SK-N-SH (cell line): Measurements from ENCODE around the gene STX18. TPM values are rescaled to one million over a fixed set of nuclear protein-coding genes. Genes with fewer than 3 reads are reported as not detected.

Experiments
- CTCF ChIA-PET: fragments of 300-600, 350-600 bp; formaldehyde crosslinking; extraction: SDS; loops from one replicate; lab custom pipeline; 2021; lab: Yijun Ruan, JAX
- POLR2A ChIA-PET: fragments of 350-600 bp; sonication (Branson Sonifier 250); formaldehyde crosslinking; extraction: SDS; loops from one replicate; lab custom pipeline; 2020; ENCODE audit warnings: antibody characterized with exemption, inconsistent platforms; lab: Yijun Ruan, JAX
- DNase-seq: peaks from one replicate; pipeline ENCODE4 v3.0.0; 2012
- H2AFZ ChIP-seq: fragments of 200-600 bp; sonication (generic); 2 replicates; pipeline ENCODE4 v1.8.1; 2016; ENCODE audit warnings: antibody characterized with exemption, mild to moderate bottlenecking, low read depth
- H3F3A ChIP-seq: fragments of 200-600 bp; sonication (generic); replicated peaks from 2 replicates; pipeline ENCODE3; 2016; ENCODE audit warnings: antibody characterized with exemption, mild to moderate bottlenecking; ENCODE audit not compliant: insufficient read depth
- H3K27ac ChIP-seq, 2 experiments: fragments of 200-500 bp in 1 of 2; fragments of 200-600 bp in 1 of 2; sonication (Bioruptor generic) in 1 of 2; sonication (generic), shearing (Covaris generic) in 1 of 2; 2 replicates each; pipeline versions ENCODE4 v1.5.1 to v1.6.1; 2014 to 2016; ENCODE audit warnings: low read depth in 2 of 2, inconsistent platforms in 1 of 2, low read length in 1 of 2, mild to moderate bottlenecking in 1 of 2, mixed read lengths in 1 of 2
- H3K27me3 ChIP-seq: fragments of 200-600 bp; sonication (generic), shearing (Covaris generic); 2 replicates; pipeline ENCODE4 v1.6.1; 2016; ENCODE audit warnings: mixed run types; ENCODE audit not compliant: insufficient read depth
- H3K36me3 ChIP-seq, 2 experiments: fragments of 200-500 bp in 1 of 2; fragments of 200-600 bp in 1 of 2; sonication (Bioruptor generic) in 1 of 2; sonication (generic) in 1 of 2; replicated peaks in 1 of 2; 2 replicates each; pipeline versions ENCODE3 to v1.5.1; 2014 to 2016; ENCODE audit warnings: low read length in 1 of 2, mild to moderate bottlenecking in 1 of 2; ENCODE audit not compliant: insufficient read depth in 2 of 2, control insufficient read depth in 1 of 2
- H3K4me1 ChIP-seq, 2 experiments: fragments of 200-500 bp in 1 of 2; fragments of 200-600 bp in 1 of 2; sonication (Bioruptor generic) in 1 of 2; sonication (generic), shearing (Covaris generic) in 1 of 2; 2 replicates each; pipeline versions ENCODE4 v1.5.1 to v1.6.1; 2014 to 2016; ENCODE audit warnings: low read depth in 1 of 2, low read length in 1 of 2, mixed run types in 1 of 2; ENCODE audit not compliant: insufficient read depth in 2 of 2, control insufficient read depth in 1 of 2
- H3K4me2 ChIP-seq: fragments of 200-600 bp; sonication (generic), shearing (Covaris generic); 2 replicates; pipeline ENCODE4 v1.6.1; 2017; ENCODE audit warnings: mixed run types
- H3K4me3 ChIP-seq, 2 experiments: fragments of 200-500 bp in 1 of 2; fragments of 200-600 bp in 1 of 2; sonication (Bioruptor generic) in 1 of 2; sonication (generic), shearing (Covaris generic) in 1 of 2; 2 replicates each; pipeline versions ENCODE4 v1.5.1 to v1.8.1; 2014 to 2016; ENCODE audit warnings: low read depth in 2 of 2, inconsistent platforms in 1 of 2, low read length in 1 of 2, mild to moderate bottlenecking in 1 of 2, mixed read lengths in 1 of 2, moderate library complexity in 1 of 2
- H3K79me2 ChIP-seq: fragments of 200-600 bp; sonication (generic); 2 replicates; pipeline ENCODE4 v1.8.1; 2017; ENCODE audit warnings: mild to moderate bottlenecking; ENCODE audit not compliant: insufficient read depth
- H3K9ac ChIP-seq: fragments of 200-600 bp; sonication (generic); 2 replicates; pipeline ENCODE4 v1.6.1; 2017; ENCODE audit warnings: mixed run types
- H3K9me2 ChIP-seq: fragments of 200-600 bp; sonication (generic); 2 replicates; pipeline ENCODE4 v1.6.1; 2017; ENCODE audit warnings: mixed run types
- H3K9me3 ChIP-seq: fragments of 200-600 bp; sonication (generic); 2 replicates; pipeline ENCODE4 v1.6.1; 2017; ENCODE audit warnings: mixed run types, mild to moderate bottlenecking, moderate library complexity
- H4K20me1 ChIP-seq: fragments of 200-600 bp; sonication (generic); 2 replicates; pipeline ENCODE4 v1.6.1; 2017; ENCODE audit warnings: mild to moderate bottlenecking, mixed run types; ENCODE audit not compliant: insufficient read depth
- CTCF ChIP-seq: fragments of 200-600 bp; sonication (generic); IDR thresholded peaks from 2 replicates; pipeline ENCODE4 v1.6.1; 2017; ENCODE audit warnings: antibody characterized with exemption, mild to moderate bottlenecking, moderate library complexity
- FOSL2 ChIP-seq: IDR thresholded peaks from 2 replicates; pipeline ENCODE4 v1.4.0; 2012; ENCODE audit warnings: low read depth, mild to moderate bottlenecking, moderate library complexity, borderline replicate concordance
- FOXJ3 ChIP-seq: sonication (generic); formaldehyde crosslinking; IDR thresholded peaks from 2 replicates; pipeline ENCODE4 v1.5.1; 2020; ENCODE audit warnings: mild to moderate bottlenecking, missing genetic modification reagents
- MAX ChIP-seq: IDR thresholded peaks from 2 replicates; pipeline ENCODE4 v1.4.0; 2012; ENCODE audit warnings: low read depth
- MXI1 ChIP-seq: IDR thresholded peaks from 2 replicates; pipeline ENCODE4 v1.6.1; 2012; ENCODE audit warnings: mild to moderate bottlenecking, low read depth, low read length, improper control_type of control experiment
- POLR2AphosphoS5 ChIP-seq: IDR thresholded peaks from 2 replicates; pipeline ENCODE4 v1.6.1; 2012; ENCODE audit warnings: low read depth, low read length
- RAD21 ChIP-seq: IDR thresholded peaks from 2 replicates; pipeline ENCODE4 v1.6.1; 2012; ENCODE audit warnings: mild to moderate bottlenecking, low read length
- TCF12 ChIP-seq: IDR thresholded peaks from 2 replicates; pipeline ENCODE4 v1.4.0; 2012
- USF1 ChIP-seq: IDR thresholded peaks from 2 replicates; pipeline ENCODE4 v1.4.0; 2012; ENCODE audit warnings: low read depth, borderline replicate concordance
- USF2 ChIP-seq: fragments of 150-350 bp; IDR thresholded peaks from 2 replicates; pipeline ENCODE4 v1.6.1; 2017; ENCODE audit warnings: antibody characterized with exemption, low read length, low read depth, borderline replicate concordance
- YY1 ChIP-seq: IDR thresholded peaks from 2 replicates; pipeline ENCODE4 v1.4.0; 2012; ENCODE audit warnings: low read depth, mild to moderate bottlenecking
- WGBS: methylation state at CpG from one replicate; pipeline ENCODE4 v1.1.6; 2017; ENCODE audit warnings: low lambda C conversion rate; 5-methylcytosine and 5-hydroxymethylcytosine counted together
- polyA plus RNA-seq, 3 experiments: library from polyadenylated mRNA; depleted of rRNA; stranded (reverse); fragments of >200 nt; gene quantifications; 2 replicates each; pipeline ENCODE4 v1.2.3, GENCODE V29; 2012

Gene STX18
- polyA plus RNA-seq, 1 of the 3 experiments (the other 2 are of a cell fraction): 17.3 TPM

- Histone ChIP-seq H3K9me2 (no peaks in the 10 kb centered on the region), H3K4me3 (no peak overlapping the region), H3F3A (no peaks in the 10 kb centered on the region), H3K9ac (no peak overlapping the region), H3K4me2 (peak overlapping the region; percentile 81; the same call in 1 of the 2 replicates), H3K36me3 (no peaks in the 10 kb centered on the region), H3K4me1 (peaks cover 3 to 12% of the 10 kb centered on the region in 2 experiments; a peak in 3 of 4 replicates), H3K9me3 (no peaks in the 10 kb centered on the region), H2AFZ (no peak overlapping the region), H4K20me1 (0 out of 2 replicates have a peak, but pooled peaks cover 9% of the 10 kb centered on the region), H3K79me2 (peaks cover 79% of the 10 kb centered on the region), H3K27ac (no peak overlapping the region), H3K27me3 (no peaks in the 10 kb centered on the region)
- no peak for TF ChIP-seq FOSL2
- 88% methylated on average over 2 of the region's 2 CpGs for WGBS
- no peak for DNase-seq
- ChIA-PET POLR2A (no interaction called here), CTCF (no interaction called here)
Measured at GRCh38 chr4:4539481-4539880, 2.4 kb downstream of the STX18 start.

GRCh38 chr4:4535590-4535989 is 6.3 kb downstream of the STX18 start:
- TF ChIP-seq USF1 (no peak), POLR2AphosphoS5 (no peak), MXI1 (no peak), TCF12 (no peak), YY1 (no peak)
- ChIA-PET POLR2A (no interaction called here), CTCF (interaction anchor here (1.9 to 2.4 kb wide), 2 partner anchors 16 to 55 kb away, joined by 4 to 15 read pairs; no protein-coding TSS in a partner anchor)
- H3K9me2 ChIP-seq: no peaks in the 10 kb centered on the region
- H3K4me3 ChIP-seq: no peak overlapping the region
- H3K9me3 ChIP-seq: no peaks in the 10 kb centered on the region
- peaks cover 4% of the 10 kb centered on the region for H3F3A ChIP-seq
- no peak overlapping the region for H3K4me2 ChIP-seq
- no peaks in the 10 kb centered on the region for H3K36me3 ChIP-seq
- H2AFZ ChIP-seq: no peak overlapping the region
- H3K79me2 ChIP-seq: peaks cover 92% of the 10 kb centered on the region
- H3K27ac ChIP-seq: no peak overlapping the region
- H3K4me1 ChIP-seq: peaks cover 0 to 2% of the 10 kb centered on the region in 2 experiments; a peak in 2 of 4 replicates
- no peak overlapping the region for H3K9ac ChIP-seq
- H4K20me1 ChIP-seq: 0 out of 2 replicates have a peak, but pooled peaks cover 9% of the 10 kb centered on the region
- no peak for DNase-seq
- no peaks in the 10 kb centered on the region for H3K27me3 ChIP-seq

GRCh38 chr4:4534515-4535145 is 7.2 kb downstream of the STX18 start:
- peaks cover 90% of the 10 kb centered on the region for H3K79me2 ChIP-seq
- no peak for DNase-seq
- no peaks in the 10 kb centered on the region for H3K9me3 ChIP-seq
- H2AFZ ChIP-seq: no peak overlapping the region
- TF ChIP-seq RAD21 (no peak), FOXJ3 (CRISPR knock-in tag) (no peak), MAX (no peak), CTCF (no peak), USF2 (no peak), TCF12 (no peak)
- POLR2A ChIA-PET: no interaction called here
- H3K9ac ChIP-seq: no peak overlapping the region
- H3K4me3 ChIP-seq: no peak overlapping the region
- no peaks in the 10 kb centered on the region for H3K27me3 ChIP-seq
- CTCF ChIA-PET: interaction anchor here (2.4 kb wide), 1 partner anchor 15 kb away, joined by 15 read pairs; no protein-coding TSS in a partner anchor
- no peak overlapping the region for H3K4me2 ChIP-seq
- no peak overlapping the region for H3K27ac ChIP-seq
- H3F3A ChIP-seq: peaks cover 4% of the 10 kb centered on the region
- H3K36me3 ChIP-seq: no peaks in the 10 kb centered on the region
- no peaks in the 10 kb centered on the region for H3K9me2 ChIP-seq
- WGBS: 95% methylated on average over 9 of the region's 9 CpGs
- H4K20me1 ChIP-seq: 0 out of 2 replicates have a peak, but pooled peaks cover 9% of the 10 kb centered on the region
- no peaks in the 10 kb centered on the region; a peak in 1 of 4 replicates for H3K4me1 ChIP-seq
